ENCODE measurements around the gene CLP1. TPM values are rescaled to one million over a fixed set of nuclear protein-coding genes. Genes with fewer than 3 reads are reported as not detected.
"Not testable (repeated sequence)": the region's sequence is repeated elsewhere in the genome, so short reads cannot be mapped to it uniquely, and the experiment has no call there.

CLP1 gene
- total RNA-seq, 2 donors from 2014 or later, result 15.0 TPM

GRCh38 chr11:57698843-57699365, 41.3 kb downstream of the CLP1 start:
- no peaks in the 10 kb centered on the region for H3K9me3 ChIP-seq
- H3K36me3 ChIP-seq, result peaks cover 71% of the 10 kb centered on the region
- no peak for TF ChIP-seq CTCF (IDR thresholded peaks at IDR 0.05)
- no peaks in the 10 kb centered on the region for H3K27me3 ChIP-seq (replicated peaks; ENCODE audit: insufficient read depth)
- DNase-seq (ENCODE audit: low spot score), result no peak
- H3K4me3 ChIP-seq, result no peak overlapping the region
- no peak overlapping the region for H3K27ac ChIP-seq
- H3K4me1 ChIP-seq (ENCODE audit: control insufficient read depth in 1 of 2, low read depth in 2 of 2), result peaks cover 9 to 10% of the 10 kb centered on the region in 2 donors
- no peak for ATAC-seq (ENCODE audit: insufficient number of reproducible peaks, low FRiP score, low read depth)

GRCh38 chr11:57699813-57700212, 42.3 kb downstream of the CLP1 start:
- ATAC-seq (ENCODE audit: insufficient number of reproducible peaks, low FRiP score, low read depth), result no peak
- no peaks in the 10 kb centered on the region for H3K9me3 ChIP-seq
- H3K27me3 ChIP-seq (replicated peaks; ENCODE audit: insufficient read depth), result no peaks in the 10 kb centered on the region
- no peak for DNase-seq (ENCODE audit: low spot score)
- H3K4me3 ChIP-seq, result no peak overlapping the region
- H3K27ac ChIP-seq, result no peak overlapping the region
- peaks cover 10 to 11% of the 10 kb centered on the region in 2 donors for H3K4me1 ChIP-seq (ENCODE audit: control insufficient read depth in 1 of 2, low read depth in 2 of 2)
- peaks cover 68% of the 10 kb centered on the region for H3K36me3 ChIP-seq
- no peak for TF ChIP-seq CTCF (IDR thresholded peaks at IDR 0.05)

GRCh38 chr11:57700425-57700824, 42.9 kb downstream of the CLP1 start:
- Histone ChIP-seq H3K9me3 (no peaks in the 10 kb centered on the region), H3K36me3 (peaks cover 63% of the 10 kb centered on the region), H3K4me3 (no peak overlapping the region), H3K27me3 (replicated peaks; ENCODE audit: insufficient read depth) (no peaks in the 10 kb centered on the region), H3K27ac (no peak overlapping the region), H3K4me1 (ENCODE audit: control insufficient read depth in 1 of 2, low read depth in 2 of 2) (peaks cover 10 to 11% of the 10 kb centered on the region in 2 donors)
- no peak for DNase-seq (ENCODE audit: low spot score)
- TF ChIP-seq CTCF (IDR thresholded peaks at IDR 0.05), result no peak
- ATAC-seq (ENCODE audit: insufficient number of reproducible peaks, low FRiP score, low read depth), result no peak

GRCh38 chr11:57703341-57703740, 45.8 kb downstream of the CLP1 start:
- ATAC-seq (ENCODE audit: insufficient number of reproducible peaks, low FRiP score, low read depth) (peak; percentile 50), DNase-seq (ENCODE audit: low spot score) (no peak)
- Histone ChIP-seq H3K4me1 (ENCODE audit: control insufficient read depth in 1 of 2, low read depth in 2 of 2) (peaks cover 10 to 11% of the 10 kb centered on the region in 2 donors), H3K9me3 (no peaks in the 10 kb centered on the region), H3K36me3 (peaks cover 42% of the 10 kb centered on the region), H3K4me3 (no peak overlapping the region), H3K27ac (peak overlapping the region in 1 of 2 donors; percentile 67), H3K27me3 (replicated peaks; ENCODE audit: insufficient read depth) (no peaks in the 10 kb centered on the region)
- no peak for TF ChIP-seq CTCF (IDR thresholded peaks at IDR 0.05)

GRCh38 chr11:57704932-57705331, 47.4 kb downstream of the CLP1 start:
- H3K27ac ChIP-seq, result no peak overlapping the region
- H3K4me3 ChIP-seq, result no peak overlapping the region
- no peak for DNase-seq (ENCODE audit: low spot score)
- H3K36me3 ChIP-seq, result peaks cover 26% of the 10 kb centered on the region
- H3K27me3 ChIP-seq (replicated peaks; ENCODE audit: insufficient read depth), result no peaks in the 10 kb centered on the region
- H3K4me1 ChIP-seq (ENCODE audit: control insufficient read depth in 1 of 2, low read depth in 2 of 2), result peaks cover 10 to 11% of the 10 kb centered on the region in 2 donors
- no peak for TF ChIP-seq CTCF (IDR thresholded peaks at IDR 0.05)
- ATAC-seq (ENCODE audit: insufficient number of reproducible peaks, low FRiP score, low read depth), result no peak
- H3K9me3 ChIP-seq, result no peaks in the 10 kb centered on the region

GRCh38 chr11:57705432-57705831, 47.9 kb downstream of the CLP1 start:
- not testable (repeated sequence) for H3K27me3 ChIP-seq (replicated peaks; ENCODE audit: insufficient read depth); ATAC-seq (ENCODE audit: insufficient number of reproducible peaks, low FRiP score, low read depth); H3K9me3 ChIP-seq; H3K4me3 ChIP-seq; DNase-seq (ENCODE audit: low spot score); H3K27ac ChIP-seq
- peaks cover 10 to 12% of the 10 kb centered on the region in 2 donors for H3K4me1 ChIP-seq (ENCODE audit: control insufficient read depth in 1 of 2, low read depth in 2 of 2)
- peaks cover 23% of the 10 kb centered on the region for H3K36me3 ChIP-seq

All from thoracic aorta (tissue), 2 donors.